Measurements from ENCODE around the gene FPR3. TPM values are rescaled to one million over a fixed set of nuclear protein-coding genes. Genes with fewer than 3 reads are reported as not detected.

The FPR3 gene
- total and polyA plus RNA-seq, 9 of the 15 experiments (the other 6 are each of a cell fraction or from before 2014, with no cell fraction given) = 0.08 to 0.51 (median 0.22) TPM; not detected in 1

DNA sequence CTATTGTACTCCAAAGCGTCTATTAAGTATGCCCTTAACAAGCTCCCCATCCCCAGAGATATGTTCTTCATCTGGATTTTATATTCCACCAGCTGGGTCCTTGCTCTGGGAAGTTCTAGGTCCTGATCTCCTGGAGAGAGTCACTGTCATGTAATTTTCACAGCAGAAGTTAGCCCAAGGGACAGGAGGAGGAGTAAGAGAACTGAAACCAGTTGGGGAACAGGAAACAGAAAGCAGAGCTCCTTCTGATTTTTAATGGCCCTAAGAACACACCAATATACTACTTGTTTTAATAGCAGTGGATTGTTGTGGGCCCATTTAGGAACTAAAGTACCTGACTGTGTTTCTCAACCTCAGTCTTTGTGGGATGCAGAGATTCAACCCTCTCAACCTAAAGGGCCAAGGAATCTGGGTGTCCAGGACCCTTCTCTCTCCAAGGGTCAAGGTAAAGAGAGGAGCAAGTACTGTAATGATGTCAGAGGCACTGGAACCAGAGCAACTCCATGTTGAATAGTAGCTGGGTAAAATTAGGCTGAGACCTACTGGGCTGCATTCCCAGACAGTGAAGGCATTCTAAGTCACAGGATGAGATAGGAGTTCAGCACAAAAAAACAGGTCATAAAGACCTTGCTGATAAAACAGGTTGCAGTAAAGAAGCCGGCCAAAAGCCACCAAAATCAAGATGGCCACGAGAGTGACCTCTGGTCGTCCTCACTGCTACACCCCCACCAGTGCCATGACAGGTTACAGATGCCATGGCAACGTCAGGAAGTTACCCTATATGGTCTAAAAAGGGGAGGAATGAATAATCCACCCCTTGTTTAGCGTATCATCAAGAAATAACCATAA is 8.1 kb upstream of the FPR3 start (continued):
- TF ChIP-seq, protein P1, sequence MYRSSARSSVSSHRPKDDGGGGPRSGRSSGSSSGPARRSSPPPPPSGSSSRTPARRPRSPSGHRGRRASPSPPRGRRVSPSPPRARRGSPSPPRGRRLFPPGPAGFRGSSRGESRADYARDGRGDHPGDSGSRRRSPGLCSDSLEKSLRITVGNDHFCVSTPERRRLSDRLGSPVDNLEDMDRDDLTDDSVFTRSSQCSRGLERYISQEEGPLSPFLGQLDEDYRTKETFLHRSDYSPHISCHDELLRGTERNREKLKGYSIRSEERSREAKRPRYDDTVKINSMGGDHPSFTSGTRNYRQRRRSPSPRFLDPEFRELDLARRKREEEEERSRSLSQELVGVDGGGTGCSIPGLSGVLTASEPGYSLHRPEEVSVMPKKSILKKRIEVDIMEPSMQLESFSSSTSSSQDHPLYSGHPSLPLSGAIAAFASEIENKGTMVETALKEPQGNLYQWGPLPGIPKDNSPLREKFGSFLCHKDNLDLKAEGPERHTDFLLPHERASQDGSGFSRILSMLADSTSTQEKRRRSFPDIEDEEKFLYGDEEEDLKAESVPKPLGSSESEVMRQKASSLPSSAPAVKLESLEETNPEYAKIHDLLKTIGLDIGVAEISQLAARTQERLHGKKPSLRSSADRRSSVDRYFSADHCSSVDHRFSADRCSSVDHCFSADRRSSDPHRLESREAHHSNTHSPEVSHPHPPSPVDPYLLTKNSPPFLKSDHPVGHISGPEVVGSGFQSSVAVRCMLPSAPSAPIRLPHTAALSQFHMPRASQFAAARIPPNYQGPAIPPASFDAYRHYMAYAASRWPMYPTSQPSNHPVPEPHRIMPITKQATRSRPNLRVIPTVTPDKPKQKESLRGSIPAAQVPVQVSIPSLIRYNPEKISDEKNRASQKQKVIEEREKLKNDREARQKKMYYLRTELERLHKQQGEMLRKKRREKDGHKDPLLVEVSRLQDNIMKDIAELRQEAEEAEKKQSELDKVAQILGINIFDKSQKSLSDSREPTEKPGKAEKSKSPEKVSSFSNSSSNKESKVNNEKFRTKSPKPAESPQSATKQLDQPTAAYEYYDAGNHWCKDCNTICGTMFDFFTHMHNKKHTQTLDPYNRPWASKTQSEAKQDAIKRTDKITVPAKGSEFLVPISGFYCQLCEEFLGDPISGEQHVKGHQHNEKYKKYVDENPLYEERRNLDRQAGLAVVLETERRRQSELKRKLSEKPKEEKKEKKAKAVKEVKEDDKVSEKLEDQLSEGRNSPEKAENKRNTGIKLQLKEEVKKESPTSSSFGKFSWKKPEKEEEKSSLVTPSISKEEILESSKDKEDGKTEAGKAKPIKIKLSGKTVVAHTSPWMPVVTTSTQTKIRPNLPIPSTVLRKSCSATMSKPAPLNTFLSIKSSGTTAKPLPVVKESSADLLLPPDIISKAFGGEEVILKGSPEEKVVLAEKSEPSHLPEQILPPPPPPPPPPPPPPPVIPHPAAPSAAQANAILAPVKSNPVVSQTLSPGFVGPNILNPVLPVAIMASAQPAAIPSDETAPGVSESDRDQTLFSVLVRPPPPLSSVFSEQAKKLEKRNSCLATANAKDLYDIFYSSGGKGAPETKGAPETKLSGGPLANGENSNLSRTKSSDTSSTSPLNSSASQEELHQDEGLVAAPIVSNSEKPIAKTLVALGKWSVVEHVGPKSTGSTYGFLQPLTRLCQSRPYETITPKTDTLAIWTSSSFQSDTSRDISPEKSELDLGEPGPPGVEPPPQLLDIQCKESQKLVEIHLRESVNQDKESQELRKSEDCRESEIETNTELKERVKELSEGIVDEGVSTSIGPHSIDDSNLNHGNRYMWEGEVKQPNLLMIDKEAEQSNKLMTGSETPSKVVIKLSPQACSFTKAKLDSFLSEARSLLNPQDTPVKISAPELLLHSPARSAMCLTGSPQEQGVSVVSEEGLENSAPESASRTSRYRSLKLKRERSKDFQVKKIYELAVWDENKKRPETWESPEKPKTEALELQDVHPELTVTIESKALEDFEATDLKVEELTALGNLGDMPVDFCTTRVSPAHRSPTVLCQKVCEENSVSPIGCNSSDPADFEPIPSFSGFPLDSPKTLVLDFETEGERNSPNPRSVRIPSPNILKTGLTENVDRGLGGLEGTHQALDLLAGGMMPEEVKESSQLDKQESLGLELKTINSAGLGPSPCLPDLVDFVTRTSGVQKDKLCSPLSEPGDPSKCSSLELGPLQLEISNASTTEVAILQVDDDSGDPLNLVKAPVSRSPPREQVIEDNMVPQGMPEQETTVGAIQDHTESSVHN (IDR thresholded peaks at IDR 0.05; ENCODE audit: borderline replicate concordance in 1 of 2, low read depth in 1 of 2) = no peak
- TF ChIP-seq TSC22D4 (tag; IDR thresholded peaks at IDR 0.05) (no peak), RB1 (IDR thresholded peaks at IDR 0.05; ENCODE audit: low read depth) (no peak), ZNF830 (CRISPR knock-in tag; IDR thresholded peaks at IDR 0.05) (0 out of 2 replicates have a peak, but pooled peaks have one; percentile 89), POLR2B (IDR thresholded peaks at IDR 0.05; ENCODE audit: low read depth, partially characterized antibody) (no peak), MAFK (IDR thresholded peaks at IDR 0.05; ENCODE audit: low read length) (no peak), NUFIP1 (IDR thresholded peaks at IDR 0.05; ENCODE audit: partially characterized antibody) (peak; percentile 86), TEAD4 (IDR thresholded peaks at IDR 0.05; ENCODE audit: low read length) (no peak), TEAD4 (CRISPR knock-in tag; IDR thresholded peaks at IDR 0.05; ENCODE audit: borderline replicate concordance) (no peak), CBX2 (IDR thresholded peaks at IDR 0.05; ENCODE audit: insufficient read depth, low read length, poor library complexity, severe bottlenecking) (no peak), VEZF1 (CRISPR knock-in tag; IDR thresholded peaks at IDR 0.05) (peak; percentile 68), EHMT2 (IDR thresholded peaks at IDR 0.05) (no peak), SAP30 (IDR thresholded peaks at IDR 0.05; ENCODE audit: borderline replicate concordance, insufficient read depth, low read depth, low read length, poor library complexity, severe bottlenecking) (no peak), DLX4 (CRISPR knock-in tag; IDR thresholded peaks at IDR 0.05) (no peak), ZNF780A (CRISPR knock-in tag; IDR thresholded peaks at IDR 0.05) (peak; percentile 71; the same call in 1 of the 2 replicates), MXI1 (IDR thresholded peaks at IDR 0.05; ENCODE audit: low read depth, low read length) (no peak), MBD2 (IDR thresholded peaks at IDR 0.05; ENCODE audit: borderline replicate concordance, low read depth) (no peak)
